GM21737 (cell line): ENCODE data around the gene B4GALNT3.

Source experiments
- ATAC-seq: cut with Tn5 transposase; IDR thresholded peaks from one replicate; pipeline ENCODE4 v1.9.1; 2021; ENCODE audit warnings: mild to moderate bottlenecking, moderate library complexity; ENCODE audit not compliant: unreplicated experiment

The B4GALNT3 gene

GRCh38 chr12:590206-590750 is 130.5 kb downstream of the B4GALNT3 start:
- ATAC-seq, result no peak

- ATAC-seq, result no peak
Measured at GRCh38 chr12:591167-592023, 131.7 kb downstream of the B4GALNT3 start.

- no peak for ATAC-seq
Measured at GRCh38 chr12:592024-592505, 132.3 kb downstream of the B4GALNT3 start.

- ATAC-seq, result no peak
Measured at GRCh38 chr12:593396-594270, 133.9 kb downstream of the B4GALNT3 start.

- ATAC-seq, result no peak
Measured at GRCh38 chr12:597926-598568, 138.3 kb downstream of the B4GALNT3 start.

GRCh38 chr12:599756-600155 is 140.0 kb downstream of the B4GALNT3 start:
- no peak for ATAC-seq

GRCh38 chr12:601976-602699 is 142.4 kb downstream of the B4GALNT3 start:
- ATAC-seq, result no peak

GRCh38 chr12:602700-603068 is 142.9 kb downstream of the B4GALNT3 start:
- no peak for ATAC-seq

GRCh38 chr12:604956-605355 is 145.2 kb downstream of the B4GALNT3 start:
- no peak for ATAC-seq

- no peak for ATAC-seq
Measured at GRCh38 chr12:607541-608001, 147.8 kb downstream of the B4GALNT3 start.

- ATAC-seq, result no peak
Measured at GRCh38 chr12:608413-608812, 148.7 kb downstream of the B4GALNT3 start.

GRCh38 chr12:608921-609320 is 149.2 kb downstream of the B4GALNT3 start:
- ATAC-seq, result no peak

GRCh38 chr12:611721-612120 is 152.0 kb downstream of the B4GALNT3 start:
- no peak for ATAC-seq

GRCh38 chr12:612293-612692 is 152.6 kb downstream of the B4GALNT3 start:
- ATAC-seq, result no peak

GRCh38 chr12:612886-613285 is 153.1 kb downstream of the B4GALNT3 start:
- no peak for ATAC-seq
